SK-N-SH (cell line): ENCODE measurements around the gene LLGL2. TPM values are rescaled to one million over a fixed set of nuclear protein-coding genes. Genes with fewer than 3 reads are reported as not detected.

Experiments used
- CTCF ChIA-PET: fragments of 300-600, 350-600 bp; formaldehyde crosslinking; extraction: SDS; loops from one replicate; lab custom pipeline; 2021; lab: Yijun Ruan, JAX
- POLR2A ChIA-PET: fragments of 350-600 bp; sonication (Branson Sonifier 250); formaldehyde crosslinking; extraction: SDS; loops from one replicate; lab custom pipeline; 2020; ENCODE audit warnings: antibody characterized with exemption, inconsistent platforms; lab: Yijun Ruan, JAX
- DNase-seq: peaks from one replicate; pipeline ENCODE4 v3.0.0; 2012
- H2AFZ ChIP-seq: fragments of 200-600 bp; sonication (generic); 2 replicates; pipeline ENCODE4 v1.8.1; 2016; ENCODE audit warnings: antibody characterized with exemption, mild to moderate bottlenecking, low read depth
- H3F3A ChIP-seq: fragments of 200-600 bp; sonication (generic); replicated peaks from 2 replicates; pipeline ENCODE3; 2016; ENCODE audit warnings: antibody characterized with exemption, mild to moderate bottlenecking; ENCODE audit not compliant: insufficient read depth
- H3K27ac ChIP-seq, 2 experiments: fragments of 200-500 bp in 1 of 2; fragments of 200-600 bp in 1 of 2; sonication (Bioruptor generic) in 1 of 2; sonication (generic), shearing (Covaris generic) in 1 of 2; 2 replicates each; pipeline versions ENCODE4 v1.5.1 to v1.6.1; 2014 to 2016; ENCODE audit warnings: low read depth in 2 of 2, inconsistent platforms in 1 of 2, low read length in 1 of 2, mild to moderate bottlenecking in 1 of 2, mixed read lengths in 1 of 2
- H3K27me3 ChIP-seq: fragments of 200-600 bp; sonication (generic), shearing (Covaris generic); 2 replicates; pipeline ENCODE4 v1.6.1; 2016; ENCODE audit warnings: mixed run types; ENCODE audit not compliant: insufficient read depth
- H3K36me3 ChIP-seq, 2 experiments: fragments of 200-500 bp in 1 of 2; fragments of 200-600 bp in 1 of 2; sonication (Bioruptor generic) in 1 of 2; sonication (generic) in 1 of 2; replicated peaks in 1 of 2; 2 replicates each; pipeline versions ENCODE3 to v1.5.1; 2014 to 2016; ENCODE audit warnings: low read length in 1 of 2, mild to moderate bottlenecking in 1 of 2; ENCODE audit not compliant: insufficient read depth in 2 of 2, control insufficient read depth in 1 of 2
- H3K4me1 ChIP-seq, 2 experiments: fragments of 200-500 bp in 1 of 2; fragments of 200-600 bp in 1 of 2; sonication (Bioruptor generic) in 1 of 2; sonication (generic), shearing (Covaris generic) in 1 of 2; 2 replicates each; pipeline versions ENCODE4 v1.5.1 to v1.6.1; 2014 to 2016; ENCODE audit warnings: low read depth in 1 of 2, low read length in 1 of 2, mixed run types in 1 of 2; ENCODE audit not compliant: insufficient read depth in 2 of 2, control insufficient read depth in 1 of 2
- H3K4me2 ChIP-seq: fragments of 200-600 bp; sonication (generic), shearing (Covaris generic); 2 replicates; pipeline ENCODE4 v1.6.1; 2017; ENCODE audit warnings: mixed run types
- H3K4me3 ChIP-seq, 2 experiments: fragments of 200-500 bp in 1 of 2; fragments of 200-600 bp in 1 of 2; sonication (Bioruptor generic) in 1 of 2; sonication (generic), shearing (Covaris generic) in 1 of 2; 2 replicates each; pipeline versions ENCODE4 v1.5.1 to v1.8.1; 2014 to 2016; ENCODE audit warnings: low read depth in 2 of 2, inconsistent platforms in 1 of 2, low read length in 1 of 2, mild to moderate bottlenecking in 1 of 2, mixed read lengths in 1 of 2, moderate library complexity in 1 of 2
- H3K79me2 ChIP-seq: fragments of 200-600 bp; sonication (generic); 2 replicates; pipeline ENCODE4 v1.8.1; 2017; ENCODE audit warnings: mild to moderate bottlenecking; ENCODE audit not compliant: insufficient read depth
- H3K9ac ChIP-seq: fragments of 200-600 bp; sonication (generic); 2 replicates; pipeline ENCODE4 v1.6.1; 2017; ENCODE audit warnings: mixed run types
- H3K9me2 ChIP-seq: fragments of 200-600 bp; sonication (generic); 2 replicates; pipeline ENCODE4 v1.6.1; 2017; ENCODE audit warnings: mixed run types
- H3K9me3 ChIP-seq: fragments of 200-600 bp; sonication (generic); 2 replicates; pipeline ENCODE4 v1.6.1; 2017; ENCODE audit warnings: mixed run types, mild to moderate bottlenecking, moderate library complexity
- H4K20me1 ChIP-seq: fragments of 200-600 bp; sonication (generic); 2 replicates; pipeline ENCODE4 v1.6.1; 2017; ENCODE audit warnings: mild to moderate bottlenecking, mixed run types; ENCODE audit not compliant: insufficient read depth
- EP300 ChIP-seq, 2 experiments: IDR thresholded peaks; 2 replicates each; pipeline versions ENCODE4 v1.4.0 to v1.6.1; 2012; ENCODE audit warnings: borderline replicate concordance in 1 of 2, low read depth in 1 of 2, low read length in 1 of 2
- FOXJ3 ChIP-seq: sonication (generic); formaldehyde crosslinking; IDR thresholded peaks from 2 replicates; pipeline ENCODE4 v1.5.1; 2020; ENCODE audit warnings: mild to moderate bottlenecking, missing genetic modification reagents
- IRF3 ChIP-seq: fragments of 150-350 bp; IDR thresholded peaks from 2 replicates; pipeline ENCODE4 v1.6.1; 2016; ENCODE audit warnings: mild to moderate bottlenecking, low read depth, low read length
- TAF1 ChIP-seq: IDR thresholded peaks from 2 replicates; pipeline ENCODE4 v1.6.1; 2012; ENCODE audit warnings: low read depth, mild to moderate bottlenecking, low read length, moderate library complexity, borderline replicate concordance
- USF1 ChIP-seq: IDR thresholded peaks from 2 replicates; pipeline ENCODE4 v1.4.0; 2012; ENCODE audit warnings: low read depth, borderline replicate concordance
- ZBTB33 ChIP-seq: IDR thresholded peaks from 2 replicates; pipeline ENCODE4 v1.4.0; 2012; ENCODE audit warnings: low read depth, borderline replicate concordance
- WGBS: methylation state at CpG from one replicate; pipeline ENCODE4 v1.1.6; 2017; ENCODE audit warnings: low lambda C conversion rate; 5-methylcytosine and 5-hydroxymethylcytosine counted together
- polyA plus RNA-seq, 3 experiments: library from polyadenylated mRNA; depleted of rRNA; stranded (reverse); fragments of >200 nt; gene quantifications; 2 replicates each; pipeline ENCODE4 v1.2.3, GENCODE V29; 2012
- TF ChIP-seq, protein P1 (sequence below): IDR thresholded peaks from 2 replicates; pipeline ENCODE4 v1.6.1; 2012; ENCODE audit warnings: mild to moderate bottlenecking, low read depth, low read length, moderate library complexity

The LLGL2 gene
- polyA plus RNA-seq, 1 of the 3 experiments (the other 2 are of a cell fraction): 6.7 TPM

DNA sequence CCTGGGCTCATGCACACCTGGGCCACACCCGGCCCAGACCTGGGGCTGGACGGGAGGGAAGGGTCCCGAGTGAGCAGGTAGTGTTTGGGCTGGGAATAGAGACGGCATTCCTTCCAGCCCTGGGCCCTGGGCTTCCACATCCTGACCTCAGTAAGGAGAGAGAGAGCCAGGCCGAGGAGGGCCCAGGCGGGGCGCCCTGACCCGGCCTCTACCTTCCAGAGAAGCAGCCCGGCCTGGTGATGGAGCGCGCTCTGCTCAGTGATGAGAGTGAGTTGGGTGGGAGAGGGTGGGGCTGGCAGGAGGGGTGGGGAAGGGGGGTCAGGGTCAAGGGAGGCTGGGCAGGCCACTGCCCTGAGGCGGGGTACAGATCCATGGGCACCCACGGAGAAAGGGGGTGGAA is 48.5 kb downstream of the LLGL2 start:
- Histone ChIP-seq H3K27ac (no peak overlapping the region), H3K9ac (no peak overlapping the region), H3K79me2 (no peaks in the 10 kb centered on the region), H3K4me2 (no peak overlapping the region), H3K9me3 (no peaks in the 10 kb centered on the region), H3K4me3 (no peak overlapping the region), H3K36me3 (no peaks in the 10 kb centered on the region), H3F3A (no peaks in the 10 kb centered on the region), H2AFZ (no peak overlapping the region), H3K27me3 (no peaks in the 10 kb centered on the region), H3K9me2 (no peaks in the 10 kb centered on the region), H4K20me1 (no peaks in the 10 kb centered on the region), H3K4me1 (no peaks in the 10 kb centered on the region; a peak in 1 of 4 replicates)
- DNase-seq: no peak
- 79% methylated on average over 13 of the region's 13 CpGs for WGBS
- ChIA-PET CTCF (interaction anchor here (1.5 kb wide), 1 partner anchor 15 kb away, joined by 3 read pairs; no protein-coding TSS in a partner anchor), POLR2A (no interaction called here)
- TF ChIP-seq, protein P1, sequence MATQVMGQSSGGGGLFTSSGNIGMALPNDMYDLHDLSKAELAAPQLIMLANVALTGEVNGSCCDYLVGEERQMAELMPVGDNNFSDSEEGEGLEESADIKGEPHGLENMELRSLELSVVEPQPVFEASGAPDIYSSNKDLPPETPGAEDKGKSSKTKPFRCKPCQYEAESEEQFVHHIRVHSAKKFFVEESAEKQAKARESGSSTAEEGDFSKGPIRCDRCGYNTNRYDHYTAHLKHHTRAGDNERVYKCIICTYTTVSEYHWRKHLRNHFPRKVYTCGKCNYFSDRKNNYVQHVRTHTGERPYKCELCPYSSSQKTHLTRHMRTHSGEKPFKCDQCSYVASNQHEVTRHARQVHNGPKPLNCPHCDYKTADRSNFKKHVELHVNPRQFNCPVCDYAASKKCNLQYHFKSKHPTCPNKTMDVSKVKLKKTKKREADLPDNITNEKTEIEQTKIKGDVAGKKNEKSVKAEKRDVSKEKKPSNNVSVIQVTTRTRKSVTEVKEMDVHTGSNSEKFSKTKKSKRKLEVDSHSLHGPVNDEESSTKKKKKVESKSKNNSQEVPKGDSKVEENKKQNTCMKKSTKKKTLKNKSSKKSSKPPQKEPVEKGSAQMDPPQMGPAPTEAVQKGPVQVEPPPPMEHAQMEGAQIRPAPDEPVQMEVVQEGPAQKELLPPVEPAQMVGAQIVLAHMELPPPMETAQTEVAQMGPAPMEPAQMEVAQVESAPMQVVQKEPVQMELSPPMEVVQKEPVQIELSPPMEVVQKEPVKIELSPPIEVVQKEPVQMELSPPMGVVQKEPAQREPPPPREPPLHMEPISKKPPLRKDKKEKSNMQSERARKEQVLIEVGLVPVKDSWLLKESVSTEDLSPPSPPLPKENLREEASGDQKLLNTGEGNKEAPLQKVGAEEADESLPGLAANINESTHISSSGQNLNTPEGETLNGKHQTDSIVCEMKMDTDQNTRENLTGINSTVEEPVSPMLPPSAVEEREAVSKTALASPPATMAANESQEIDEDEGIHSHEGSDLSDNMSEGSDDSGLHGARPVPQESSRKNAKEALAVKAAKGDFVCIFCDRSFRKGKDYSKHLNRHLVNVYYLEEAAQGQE: no peak
- no peak for TF ChIP-seq EP300 (IDR thresholded peaks at IDR 0.05; ENCODE audit: borderline replicate concordance in 1 of 2, low read depth in 1 of 2, low read length in 1 of 2)
- no peak for TF ChIP-seq TAF1
- no peak for TF ChIP-seq IRF3
- no peak for TF ChIP-seq FOXJ3 (CRISPR knock-in tag)
- TF ChIP-seq USF1: no peak

DNA sequence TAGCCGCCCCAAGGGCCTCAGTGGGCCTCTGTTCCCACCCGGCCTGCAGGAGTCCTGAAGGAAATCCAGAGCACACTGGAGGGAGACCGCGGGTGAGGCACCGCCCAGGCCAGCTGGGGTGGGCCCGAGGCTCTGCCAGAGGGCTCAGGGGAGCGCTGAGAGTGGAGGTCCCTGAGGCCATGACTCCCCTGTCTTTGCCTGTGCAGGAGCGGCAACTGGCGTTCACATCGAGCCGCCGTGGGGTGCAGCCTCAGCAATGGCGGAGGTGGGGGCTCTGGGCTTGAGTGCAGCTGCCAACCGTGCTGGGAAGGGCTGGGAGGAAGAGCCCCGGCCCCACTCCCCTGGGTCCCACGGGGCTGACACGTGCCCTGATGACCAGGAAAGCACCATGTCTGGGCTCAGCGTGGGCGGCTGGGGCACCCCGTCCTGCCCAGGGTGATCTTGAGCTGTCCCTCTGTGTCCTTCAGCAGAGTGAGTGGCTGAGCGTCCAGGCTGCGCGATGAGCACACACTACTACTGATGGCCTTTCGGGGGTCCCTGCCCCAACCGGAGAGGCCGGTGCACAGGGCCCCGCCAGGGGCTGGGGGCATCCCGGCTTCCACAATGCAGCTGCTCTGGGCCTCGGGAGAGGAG is 49.0 kb downstream of the LLGL2 start:
- Histone ChIP-seq H3K79me2 (no peaks in the 10 kb centered on the region), H3K36me3 (no peaks in the 10 kb centered on the region), H4K20me1 (no peaks in the 10 kb centered on the region), H3K4me3 (no peak overlapping the region), H3K4me2 (no peak overlapping the region), H3F3A (no peaks in the 10 kb centered on the region), H3K9me2 (no peaks in the 10 kb centered on the region), H3K9ac (no peak overlapping the region), H3K27me3 (no peaks in the 10 kb centered on the region), H3K4me1 (no peaks in the 10 kb centered on the region; a peak in 1 of 4 replicates), H3K9me3 (no peaks in the 10 kb centered on the region), H2AFZ (no peak overlapping the region), H3K27ac (no peak overlapping the region)
- 86% methylated on average over 21 of the region's 29 CpGs for WGBS
- ChIA-PET CTCF (interaction anchor here (0.9 to 1.5 kb wide), 2 partner anchors 14 to 21 kb away, joined by 3 read pairs; no protein-coding TSS in a partner anchor), POLR2A (no interaction called here)
- TF ChIP-seq, protein P1: no peak
- no peak for TF ChIP-seq ZBTB33
- DNase-seq: no peak
